ENCODE data around the gene RTF2. TPM values are rescaled to one million over a fixed set of nuclear protein-coding genes. Genes with fewer than 3 reads are reported as not detected.
"Not testable (repeated sequence)": the region's sequence is repeated elsewhere in the genome, so short reads cannot be mapped to it uniquely, and the experiment has no call there.

Gene RTF2
- total RNA-seq, 1 donor from 2014 or later, result 92.3 TPM

DNA sequence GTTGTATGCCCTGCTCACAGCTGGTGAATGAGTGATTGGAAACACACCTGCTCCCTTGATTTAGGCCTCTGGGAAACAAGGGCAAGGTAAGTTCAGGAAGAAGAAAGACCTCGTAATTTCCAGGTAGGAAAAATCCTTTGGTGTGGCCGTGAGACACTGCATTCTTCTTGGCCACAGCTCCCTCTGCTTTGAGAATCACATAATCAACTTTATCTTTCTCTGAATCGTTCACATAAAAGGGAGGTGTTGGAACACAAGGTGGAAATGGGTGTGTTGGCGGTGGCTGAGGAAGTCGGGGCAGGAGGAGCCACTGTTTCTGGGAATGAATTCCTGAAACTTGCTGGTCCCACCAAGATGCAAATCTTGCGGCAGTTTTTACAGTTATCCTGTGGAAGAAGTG lies 90.5 kb downstream of the RTF2 start:
- DNase-seq, result no peak
- Mint-ChIP-seq H3K4me3 (no peak overlapping the region), H3K27me3 (peaks cover 5% of the 10 kb centered on the region), H3K27ac (no peak overlapping the region), H3K9me3 (no peaks in the 10 kb centered on the region), H3K4me1 (peaks cover 8% of the 10 kb centered on the region), H3K36me3 (ENCODE audit: low read depth) (no peaks in the 10 kb centered on the region)
- intact Hi-C loops (cut with micrococcal nuclease), result no loop called here

GRCh38 chr20:56564526-56564925 lies 96.1 kb downstream of the RTF2 start:
- intact Hi-C loops (cut with micrococcal nuclease); H3K36me3 Mint-ChIP-seq (ENCODE audit: low read depth); H3K4me3 Mint-ChIP-seq; H3K27ac Mint-ChIP-seq; H3K4me1 Mint-ChIP-seq; H3K9me3 Mint-ChIP-seq; H3K27me3 Mint-ChIP-seq; DNase-seq: not testable (repeated sequence)

DNA sequence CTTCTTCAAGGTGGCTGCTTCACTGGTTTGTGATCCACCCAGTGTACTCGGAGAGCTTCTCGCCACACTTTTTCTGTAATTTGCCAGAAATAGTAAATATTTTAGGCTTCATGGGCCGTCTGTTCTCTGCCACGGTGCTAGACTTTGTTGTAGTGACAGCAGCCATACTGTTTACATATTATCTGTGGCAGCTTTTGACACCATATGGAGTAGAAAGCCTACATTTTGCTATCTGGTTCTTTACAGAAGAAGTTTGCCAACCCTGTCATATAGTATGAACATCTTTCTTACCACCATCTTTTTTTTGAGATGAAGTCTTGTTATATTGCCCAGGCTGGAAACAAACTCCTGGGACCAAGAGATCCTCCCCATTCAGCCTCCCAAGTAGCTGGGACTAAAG lies 97.1 kb downstream of the RTF2 start:
- Mint-ChIP-seq H3K4me3 (no peak overlapping the region), H3K27ac (no peak overlapping the region), H3K36me3 (ENCODE audit: low read depth) (no peaks in the 10 kb centered on the region), H3K4me1 (no peaks in the 10 kb centered on the region), H3K9me3 (no peaks in the 10 kb centered on the region), H3K27me3 (no peaks in the 10 kb centered on the region)
- DNase-seq, result no peak
- intact Hi-C loops (cut with micrococcal nuclease), result no loop called here

DNA sequence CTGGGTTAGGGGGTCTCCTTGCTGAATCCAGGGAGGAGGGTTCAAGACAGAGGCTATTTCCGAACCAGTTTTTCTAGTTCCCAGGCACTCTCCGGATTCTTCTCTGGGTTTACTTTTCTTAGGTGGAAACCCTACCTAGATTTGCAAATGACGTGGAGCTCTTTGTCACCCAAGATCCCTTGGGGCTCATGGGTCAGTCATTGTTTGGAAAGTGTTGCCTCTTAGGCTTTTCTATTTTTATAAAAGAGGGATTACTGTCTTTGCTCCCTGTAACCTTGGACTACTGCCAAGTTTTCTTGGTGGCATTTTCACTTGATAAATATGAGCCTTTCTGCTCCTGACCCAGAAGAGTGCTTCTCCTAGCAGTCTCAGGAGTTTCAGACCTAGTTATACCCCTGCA lies 98.2 kb downstream of the RTF2 start:
- H3K36me3 Mint-ChIP-seq (ENCODE audit: low read depth), result no peaks in the 10 kb centered on the region
- H3K27me3 Mint-ChIP-seq, result no peaks in the 10 kb centered on the region
- intact Hi-C loops (cut with micrococcal nuclease), result no loop called here
- no peak overlapping the region for H3K27ac Mint-ChIP-seq
- no peak for DNase-seq
- no peaks in the 10 kb centered on the region for H3K9me3 Mint-ChIP-seq
- no peaks in the 10 kb centered on the region for H3K4me1 Mint-ChIP-seq
- no peak overlapping the region for H3K4me3 Mint-ChIP-seq

Other genes starting within 250 kb of the RTF2 start
- not detected in 2 replicates for gene MC3R, start 219.9 kb upstream of the RTF2 start, total RNA-seq
- gene FAM210B, start 109.7 kb upstream of the RTF2 start, total RNA-seq, result 5.5 and 6.0 TPM in 2 replicates
- 42.3 and 42.6 TPM in 2 replicates for gene AURKA, start 76.4 kb upstream of the RTF2 start, total RNA-seq
- gene CSTF1, start 76.0 kb upstream of the RTF2 start, total RNA-seq, result 52.2 and 52.5 TPM in 2 replicates
- gene CASS4, start 56.4 kb upstream of the RTF2 start, total RNA-seq, result 2.8 and 3.1 TPM in 2 replicates
- gene FAM209A, start 56.1 kb downstream of the RTF2 start, total RNA-seq, result 0.90 and 1.2 TPM in 2 replicates
- 1.3 and 1.5 TPM in 2 replicates for gene FAM209B, start 64.6 kb downstream of the RTF2 start, total RNA-seq
- gene TFAP2C, start 160.7 kb downstream of the RTF2 start, total RNA-seq, result not detected in 2 replicates